Neuronal stem cell (in vitro differentiated cells): Measurements from ENCODE around the gene FERMT3.
A peak's percentile ranks its signal among the peaks of the same experiment; 100 is the strongest.

Experiments used
- DNase-seq: peaks from one replicate; pipeline ENCODE4 v3.0.0-alpha.2; 2013; ENCODE audit warnings: low spot score
- H2AFZ ChIP-seq: one replicate; pipeline ENCODE4 v1.6.1; 2013; ENCODE audit warnings: mild to moderate bottlenecking, low read length, inconsistent platforms
- H2AK5ac ChIP-seq: 2 replicates; pipeline ENCODE4 v1.6.1; 2013; ENCODE audit warnings: low read depth, mild to moderate bottlenecking, inconsistent platforms, low read length, moderate library complexity, mixed read lengths
- H2BK120ac ChIP-seq: 2 replicates; pipeline ENCODE4 v1.6.1; 2013; ENCODE audit warnings: low read depth, mild to moderate bottlenecking, inconsistent platforms, low read length, moderate library complexity, mixed read lengths
- H2BK12ac ChIP-seq: one replicate; pipeline ENCODE4 v1.6.1; 2013; ENCODE audit warnings: low read length, inconsistent platforms
- H2BK15ac ChIP-seq: 2 replicates; pipeline ENCODE4 v1.6.1; 2013; ENCODE audit warnings: mild to moderate bottlenecking, low read length, inconsistent platforms, mixed read lengths
- H2BK5ac ChIP-seq: one replicate; pipeline ENCODE4 v1.6.1; 2013; ENCODE audit warnings: inconsistent platforms, mild to moderate bottlenecking, low read length, moderate library complexity
- H3K14ac ChIP-seq: one replicate; pipeline ENCODE4 v1.6.1; 2013; ENCODE audit warnings: low read length, inconsistent platforms
- H3K18ac ChIP-seq: 2 replicates; pipeline ENCODE4 v1.6.1; 2013; ENCODE audit warnings: low read length, inconsistent platforms
- H3K23ac ChIP-seq: 2 replicates; pipeline ENCODE4 v1.6.1; 2013; ENCODE audit warnings: low read depth, mild to moderate bottlenecking, mixed read lengths, low read length, inconsistent platforms; ENCODE audit not compliant: poor library complexity
- H3K27ac ChIP-seq: replicated peaks from 3 replicates; pipeline ENCODE4 v1.5.1; 2013; ENCODE audit warnings: low read length, inconsistent platforms
- H3K27me3 ChIP-seq, 3 experiments: 2 replicates each; pipeline ENCODE4 v1.6.1; 2013; ENCODE audit warnings: low read length in 3 of 3, mild to moderate bottlenecking in 2 of 3, inconsistent platforms in 1 of 3, low read depth in 1 of 3, mixed read lengths in 1 of 3, moderate library complexity in 1 of 3; ENCODE audit not compliant: control insufficient read depth in 3 of 3, insufficient read depth in 3 of 3
- H3K36me3 ChIP-seq, 2 donors: replicated peaks in 1 of 2; 2 replicates each; pipeline ENCODE4 v1.6.1; 2013; ENCODE audit warnings: low read length in 2 of 2; ENCODE audit not compliant: control insufficient read depth in 2 of 2, insufficient read depth in 2 of 2
- H3K4ac ChIP-seq: 2 replicates; pipeline ENCODE4 v1.6.1; 2013; ENCODE audit warnings: inconsistent platforms, mild to moderate bottlenecking, low read length, moderate library complexity
- H3K4me1 ChIP-seq, 2 donors: 1 replicate in 1 of 2; 2 replicates in 1 of 2; pipeline ENCODE4 v1.6.1; 2013; ENCODE audit warnings: low read length in 2 of 2, low read depth in 1 of 2; ENCODE audit not compliant: control insufficient read depth in 2 of 2, insufficient read depth in 1 of 2
- H3K4me2 ChIP-seq: one replicate; pipeline ENCODE4 v1.6.1; 2013; ENCODE audit warnings: mild to moderate bottlenecking, low read length, inconsistent platforms; ENCODE audit not compliant: insufficient read depth, poor library complexity, severe bottlenecking
- H3K4me3 ChIP-seq, 2 donors: 2 replicates each; pipeline ENCODE4 v1.5.1; 2013; ENCODE audit warnings: low read length in 2 of 2, mild to moderate bottlenecking in 2 of 2, inconsistent platforms in 1 of 2, moderate library complexity in 1 of 2
- H3K79me1 ChIP-seq: one replicate; pipeline ENCODE4 v1.6.1; 2013; ENCODE audit warnings: low read depth, mild to moderate bottlenecking, inconsistent platforms, low read length, moderate library complexity
- H3K9ac ChIP-seq: one replicate; pipeline ENCODE4 v1.6.1; 2013; ENCODE audit warnings: mild to moderate bottlenecking, low read depth, low read length, inconsistent platforms; ENCODE audit not compliant: poor library complexity
- H3K9me3 ChIP-seq, 2 donors: replicated peaks in 1 of 2; 2 replicates each; pipeline versions ENCODE3 to v1.6.1; 2013; ENCODE audit warnings: low read length in 2 of 2, mild to moderate bottlenecking in 2 of 2, inconsistent platforms in 1 of 2, low read depth in 1 of 2, mixed read lengths in 1 of 2, moderate library complexity in 1 of 2; ENCODE audit not compliant: control insufficient read depth in 2 of 2, insufficient read depth in 1 of 2
- H4K8ac ChIP-seq: one replicate; pipeline ENCODE4 v1.6.1; 2013; ENCODE audit warnings: low read depth, mild to moderate bottlenecking, inconsistent platforms, low read length, moderate library complexity
- H4K91ac ChIP-seq: one replicate; pipeline ENCODE4 v1.6.1; 2013; ENCODE audit warnings: low read length, low read depth, mild to moderate bottlenecking, inconsistent platforms; ENCODE audit not compliant: poor library complexity
- WGBS, 2 donors: extraction: QIAGEN DNeasy Blood & Tissue Kit; methylation state at CpG; one replicate each; pipeline ENCODE4 v1.1.7; 2013; ENCODE audit warnings: missing lambda C conversion rate in 2 of 2, mixed read lengths in 1 of 2; ENCODE audit not compliant: insufficient read length in 2 of 2, insufficient replicate concordance in 1 of 2; ENCODE audit errors: extremely low coverage in 2 of 2; 5-methylcytosine and 5-hydroxymethylcytosine counted together

Gene FERMT3

DNA sequence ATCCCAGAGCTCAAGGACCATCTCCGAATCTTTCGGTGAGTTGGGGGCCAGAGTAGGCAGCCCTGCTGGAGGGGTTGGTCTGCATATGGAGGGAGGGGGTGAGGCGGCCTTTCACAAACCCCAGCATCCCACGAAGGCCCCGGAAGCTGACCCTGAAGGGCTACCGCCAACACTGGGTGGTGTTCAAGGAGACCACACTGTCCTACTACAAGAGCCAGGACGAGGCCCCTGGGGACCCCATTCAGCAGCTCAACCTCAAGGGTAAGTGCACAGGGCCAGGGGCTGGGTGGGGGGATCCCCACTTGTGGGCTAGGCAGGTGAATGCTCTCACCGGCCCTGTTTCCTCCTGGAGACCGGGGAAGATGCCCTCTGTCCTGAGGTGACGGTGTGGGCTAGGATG is 13.2 kb downstream of the FERMT3 start:
- no peak overlapping the region for H2AFZ ChIP-seq
- H3K9ac ChIP-seq, result no peak overlapping the region
- no peak for DNase-seq
- peaks cover 10 to 27% of the 10 kb centered on the region in 2 donors for H3K36me3 ChIP-seq
- no CpG with 5 or more reads among the region's 10 CpGs for WGBS, 2 donors
- no peak overlapping the region for H2BK15ac ChIP-seq
- no peak overlapping the region for H4K91ac ChIP-seq
- no peak overlapping the region for H3K23ac ChIP-seq
- H2BK12ac ChIP-seq, result no peak overlapping the region
- no peak overlapping the region for H3K4me2 ChIP-seq
- H3K27ac ChIP-seq, result no peak overlapping the region
- no peaks in the 10 kb centered on the region for H3K9me3 ChIP-seq
- H3K79me1 ChIP-seq, result peaks cover 4% of the 10 kb centered on the region
- H3K4me1 ChIP-seq, result peaks cover 0 to under 1% of the 10 kb centered on the region in 2 donors
- no peak overlapping the region for H4K8ac ChIP-seq
- H3K27me3 ChIP-seq, result no peaks in the 10 kb centered on the region
- no peak overlapping the region for H3K18ac ChIP-seq
- no peak overlapping the region for H2BK5ac ChIP-seq
- H2AK5ac ChIP-seq, result peak overlapping the region; percentile 37
- H3K4ac ChIP-seq, result no peak overlapping the region
- no peak overlapping the region for H2BK120ac ChIP-seq
- no peak overlapping the region for H3K4me3 ChIP-seq
- H3K14ac ChIP-seq, result no peak overlapping the region

DNA sequence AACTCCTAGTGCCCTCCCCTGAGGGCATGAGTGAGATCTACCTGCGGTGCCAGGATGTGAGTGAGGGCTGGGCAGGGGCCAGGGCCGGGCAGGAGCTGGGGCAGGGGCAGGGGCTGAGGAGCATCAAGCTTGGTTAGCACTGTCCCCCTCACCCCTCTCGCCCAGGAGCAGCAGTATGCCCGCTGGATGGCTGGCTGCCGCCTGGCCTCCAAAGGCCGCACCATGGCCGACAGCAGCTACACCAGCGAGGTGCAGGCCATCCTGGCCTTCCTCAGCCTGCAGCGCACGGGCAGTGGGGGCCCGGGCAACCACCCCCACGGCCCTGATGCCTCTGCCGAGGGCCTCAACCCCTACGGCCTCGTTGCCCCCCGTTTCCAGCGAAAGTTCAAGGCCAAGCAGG is 13.8 kb downstream of the FERMT3 start:
- Histone ChIP-seq H3K27me3 (no peaks in the 10 kb centered on the region), H3K9me3 (no peaks in the 10 kb centered on the region), H3K79me1 (peaks cover 4% of the 10 kb centered on the region), H3K18ac (no peak overlapping the region), H3K4me3 (no peak overlapping the region), H3K4me1 (peaks cover 3 to 5% of the 10 kb centered on the region in 2 donors), H4K8ac (no peak overlapping the region), H2BK15ac (no peak overlapping the region), H2BK120ac (no peak overlapping the region), H2AK5ac (no peak overlapping the region), H3K23ac (no peak overlapping the region), H2BK5ac (no peak overlapping the region), H3K14ac (no peak overlapping the region), H3K4ac (no peak overlapping the region), H3K9ac (peak overlapping the region; percentile 50), H4K91ac (no peak overlapping the region), H2AFZ (no peak overlapping the region), H3K27ac (no peak overlapping the region), H3K36me3 (peaks cover 10 to 27% of the 10 kb centered on the region in 2 donors), H3K4me2 (no peak overlapping the region), H2BK12ac (no peak overlapping the region)
- WGBS, 2 donors, result no CpG with 5 or more reads among the region's 17 CpGs
- no peak for DNase-seq

DNA sequence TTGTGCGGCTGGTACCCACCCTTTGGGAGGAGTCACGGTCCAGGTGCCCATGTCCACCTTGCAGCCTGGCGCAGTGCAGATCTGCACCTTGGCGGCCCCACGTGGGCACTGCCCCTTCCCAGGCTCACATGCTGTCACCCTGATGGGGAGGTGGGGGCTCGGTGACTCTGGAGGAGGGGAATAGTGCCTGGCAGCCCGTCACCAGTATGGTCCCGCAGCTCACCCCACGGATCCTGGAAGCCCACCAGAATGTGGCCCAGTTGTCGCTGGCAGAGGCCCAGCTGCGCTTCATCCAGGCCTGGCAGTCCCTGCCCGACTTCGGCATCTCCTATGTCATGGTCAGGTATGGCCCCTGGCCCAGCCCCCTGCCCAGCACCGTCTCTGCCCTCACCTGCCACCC is 14.3 kb downstream of the FERMT3 start:
- no peak overlapping the region for H2AFZ ChIP-seq
- H3K36me3 ChIP-seq, result peaks cover 10 to 27% of the 10 kb centered on the region in 2 donors
- H3K27ac ChIP-seq, result no peak overlapping the region
- H2BK5ac ChIP-seq, result no peak overlapping the region
- no peak overlapping the region for H3K4me3 ChIP-seq
- H2BK12ac ChIP-seq, result peak overlapping the region; percentile 33
- H3K4me1 ChIP-seq, result peaks cover 5 to 7% of the 10 kb centered on the region in 2 donors
- no peaks in the 10 kb centered on the region for H3K27me3 ChIP-seq
- H3K14ac ChIP-seq, result no peak overlapping the region
- H2BK15ac ChIP-seq, result no peak overlapping the region
- no peak overlapping the region for H3K18ac ChIP-seq
- no peak overlapping the region for H2BK120ac ChIP-seq
- DNase-seq, result no peak
- no peak overlapping the region for H4K91ac ChIP-seq
- H3K9ac ChIP-seq, result no peak overlapping the region
- H3K79me1 ChIP-seq, result peaks cover 4% of the 10 kb centered on the region
- no peak overlapping the region for H3K4ac ChIP-seq
- no peak overlapping the region for H4K8ac ChIP-seq
- H3K4me2 ChIP-seq, result no peak overlapping the region
- H3K23ac ChIP-seq, result no peak overlapping the region
- WGBS, 2 donors, result no CpG with 5 or more reads among the region's 14 CpGs
- no peak overlapping the region for H2AK5ac ChIP-seq
- no peaks in the 10 kb centered on the region for H3K9me3 ChIP-seq

DNA sequence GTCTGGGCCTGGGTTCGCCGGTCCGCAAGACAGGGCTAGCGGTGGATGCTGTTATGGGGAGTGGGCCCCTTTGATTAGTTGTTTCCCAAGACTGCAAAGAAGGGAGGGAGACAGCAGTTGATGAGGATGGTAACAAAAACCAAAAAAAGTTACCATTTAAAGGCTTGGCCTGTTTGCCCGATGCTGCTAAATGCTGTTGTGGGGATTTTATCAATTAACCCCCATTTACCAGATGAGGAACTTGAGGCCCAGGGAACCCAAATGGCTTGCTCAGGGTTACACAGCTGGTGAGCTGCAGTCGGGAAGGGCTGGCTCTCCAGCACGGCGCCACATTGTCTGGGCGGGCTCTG is 16.1 kb downstream of the FERMT3 start:
- H2BK12ac ChIP-seq, result no peak overlapping the region
- no peak overlapping the region for H3K27ac ChIP-seq
- peaks cover 7% of the 10 kb centered on the region for H3K79me1 ChIP-seq
- no peak overlapping the region for H2AFZ ChIP-seq
- no peak overlapping the region for H2BK120ac ChIP-seq
- no peak overlapping the region for H4K91ac ChIP-seq
- peaks cover 10 to 27% of the 10 kb centered on the region in 2 donors for H3K36me3 ChIP-seq
- no peak overlapping the region for H3K4me3 ChIP-seq
- peaks cover 11 to 17% of the 10 kb centered on the region in 2 donors for H3K4me1 ChIP-seq
- no peak overlapping the region for H3K4me2 ChIP-seq
- WGBS, 2 donors, result no CpG with 5 or more reads among the region's 9 CpGs
- no peak overlapping the region for H3K14ac ChIP-seq
- no peak overlapping the region for H3K9ac ChIP-seq
- H3K4ac ChIP-seq, result no peak overlapping the region
- DNase-seq, result no peak
- no peaks in the 10 kb centered on the region for H3K27me3 ChIP-seq
- no peak overlapping the region for H3K18ac ChIP-seq
- H2BK5ac ChIP-seq, result no peak overlapping the region
- H3K9me3 ChIP-seq, result no peaks in the 10 kb centered on the region
- H2AK5ac ChIP-seq, result no peak overlapping the region
- H2BK15ac ChIP-seq, result no peak overlapping the region
- no peak overlapping the region for H4K8ac ChIP-seq
- H3K23ac ChIP-seq, result no peak overlapping the region
